ENCODE results near the gene ACTG1. TPM values are rescaled to one million over a fixed set of nuclear protein-coding genes. Genes with fewer than 3 reads are reported as not detected.

The ACTG1 gene
- total and polyA plus RNA-seq, 2 of the 13 experiments (the other 11 are each of a cell fraction or from before 2014, with no cell fraction given) = 973 to 1,138 TPM

DNA sequence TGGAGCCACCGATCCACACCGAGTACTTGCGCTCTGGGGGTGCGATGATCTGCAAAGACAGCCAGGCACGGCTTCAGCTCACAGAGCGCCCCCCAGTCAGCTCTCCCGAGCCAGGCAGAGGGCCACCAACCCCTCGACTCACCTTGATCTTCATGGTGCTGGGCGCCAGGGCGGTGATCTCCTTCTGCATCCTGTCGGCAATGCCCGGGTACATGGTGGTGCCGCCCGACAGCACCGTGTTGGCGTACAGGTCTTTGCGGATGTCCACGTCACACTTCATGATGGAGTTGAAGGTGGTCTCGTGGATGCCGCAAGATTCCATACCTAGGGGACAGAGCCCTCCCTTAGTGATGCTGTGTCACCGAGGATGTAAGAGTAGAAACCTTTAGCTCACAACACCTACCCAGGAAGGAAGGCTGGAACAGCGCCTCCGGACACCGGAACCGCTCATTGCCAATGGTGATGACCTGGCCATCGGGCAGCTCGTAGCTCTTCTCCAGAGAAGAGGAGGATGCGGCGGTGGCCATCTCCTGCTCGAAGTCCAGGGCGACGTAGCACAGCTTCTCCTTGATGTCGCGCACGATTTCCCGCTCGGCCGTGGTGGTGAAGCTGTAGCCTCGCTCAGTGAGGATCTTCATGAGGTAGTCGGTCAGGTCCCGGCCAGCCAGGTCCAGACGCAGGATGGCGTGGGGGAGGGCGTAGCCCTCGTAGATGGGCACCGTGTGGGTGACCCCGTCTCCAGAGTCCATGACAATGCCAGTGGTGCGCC, 1.6 kb downstream of the ACTG1 start (continued):
- TF ChIP-seq, protein P1, sequence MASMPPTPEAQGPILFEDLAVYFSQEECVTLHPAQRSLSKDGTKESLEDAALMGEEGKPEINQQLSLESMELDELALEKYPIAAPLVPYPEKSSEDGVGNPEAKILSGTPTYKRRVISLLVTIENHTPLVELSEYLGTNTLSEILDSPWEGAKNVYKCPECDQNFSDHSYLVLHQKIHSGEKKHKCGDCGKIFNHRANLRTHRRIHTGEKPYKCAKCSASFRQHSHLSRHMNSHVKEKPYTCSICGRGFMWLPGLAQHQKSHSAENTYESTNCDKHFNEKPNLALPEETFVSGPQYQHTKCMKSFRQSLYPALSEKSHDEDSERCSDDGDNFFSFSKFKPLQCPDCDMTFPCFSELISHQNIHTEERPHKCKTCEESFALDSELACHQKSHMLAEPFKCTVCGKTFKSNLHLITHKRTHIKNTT (CRISPR knock-in tag; IDR thresholded peaks at IDR 0.05) = no peak
- peak; percentile 34; the same call in 1 of the 2 replicates for TF ChIP-seq SPEN (CRISPR knock-in tag; IDR thresholded peaks at IDR 0.05; ENCODE audit: low read depth)
- no peak for TF ChIP-seq ZNF879 (CRISPR knock-in tag; IDR thresholded peaks at IDR 0.05)
- TF ChIP-seq SOX5 (CRISPR knock-in tag; IDR thresholded peaks at IDR 0.05; ENCODE audit: borderline replicate concordance) = no peak
- TF ChIP-seq MAZ (IDR thresholded peaks at IDR 0.05; ENCODE audit: borderline replicate concordance, low read depth, low read length) = no peak
- TF ChIP-seq MAZ (CRISPR knock-in tag; IDR thresholded peaks at IDR 0.05; ENCODE audit: low read depth) = no peak
- no peak for TF ChIP-seq ZNF713 (CRISPR knock-in tag; IDR thresholded peaks at IDR 0.05)
- TF ChIP-seq ZBTB14 (CRISPR knock-in tag; IDR thresholded peaks at IDR 0.05) = no peak
- TF ChIP-seq, protein P2, sequence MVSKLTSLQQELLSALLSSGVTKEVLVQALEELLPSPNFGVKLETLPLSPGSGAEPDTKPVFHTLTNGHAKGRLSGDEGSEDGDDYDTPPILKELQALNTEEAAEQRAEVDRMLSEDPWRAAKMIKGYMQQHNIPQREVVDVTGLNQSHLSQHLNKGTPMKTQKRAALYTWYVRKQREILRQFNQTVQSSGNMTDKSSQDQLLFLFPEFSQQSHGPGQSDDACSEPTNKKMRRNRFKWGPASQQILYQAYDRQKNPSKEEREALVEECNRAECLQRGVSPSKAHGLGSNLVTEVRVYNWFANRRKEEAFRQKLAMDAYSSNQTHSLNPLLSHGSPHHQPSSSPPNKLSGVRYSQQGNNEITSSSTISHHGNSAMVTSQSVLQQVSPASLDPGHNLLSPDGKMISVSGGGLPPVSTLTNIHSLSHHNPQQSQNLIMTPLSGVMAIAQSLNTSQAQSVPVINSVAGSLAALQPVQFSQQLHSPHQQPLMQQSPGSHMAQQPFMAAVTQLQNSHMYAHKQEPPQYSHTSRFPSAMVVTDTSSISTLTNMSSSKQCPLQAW (CRISPR knock-in tag; IDR thresholded peaks at IDR 0.05) = no peak
- TF ChIP-seq BRCA1 (CRISPR knock-in tag; IDR thresholded peaks at IDR 0.05) = 0 out of 2 replicates have a peak, but pooled peaks have one; percentile 43
- TF ChIP-seq ZFP36L2 (CRISPR knock-in tag; IDR thresholded peaks at IDR 0.05) = no peak
- TF ChIP-seq SALL1 (CRISPR knock-in tag; IDR thresholded peaks at IDR 0.05) = no peak; the same call in 1 of the 2 replicates
- no peak for TF ChIP-seq SRSF4 (IDR thresholded peaks at IDR 0.05; ENCODE audit: low read depth, low read length, poor library complexity, severe bottlenecking)
- no peak; the same call in 1 of the 2 replicates for TF ChIP-seq HES4 (CRISPR knock-in tag; IDR thresholded peaks at IDR 0.05; ENCODE audit: borderline replicate concordance)
- no peak for TF ChIP-seq RCOR2 (CRISPR knock-in tag; IDR thresholded peaks at IDR 0.05)
- TF ChIP-seq ETV6 (CRISPR knock-in tag; conservative IDR thresholded peaks at IDR 0.05) = no peak
- TF ChIP-seq ZNF619 (CRISPR knock-in tag; IDR thresholded peaks at IDR 0.05) = no peak
- no peak for TF ChIP-seq NR2F6 (IDR thresholded peaks at IDR 0.05)
- no peak for TF ChIP-seq NR2F6 (CRISPR knock-in tag; IDR thresholded peaks at IDR 0.05)
- no peak for TF ChIP-seq KMT2A (CRISPR knock-in tag; IDR thresholded peaks at IDR 0.05)
- TF ChIP-seq ZNF546 (CRISPR knock-in tag; conservative IDR thresholded peaks at IDR 0.05) = no peak
- no peak for TF ChIP-seq FOXA3 (CRISPR knock-in tag; IDR thresholded peaks at IDR 0.05)
- no peak for TF ChIP-seq CAMTA2 (CRISPR knock-in tag; IDR thresholded peaks at IDR 0.05; ENCODE audit: borderline replicate concordance)
- TF ChIP-seq NR2F2 (IDR thresholded peaks at IDR 0.05; ENCODE audit: borderline replicate concordance, low read depth) = no peak
- no peak for TF ChIP-seq NBN (conservative IDR thresholded peaks at IDR 0.05)
- no peak for TF ChIP-seq SKIL (CRISPR knock-in tag; IDR thresholded peaks at IDR 0.05; ENCODE audit: borderline replicate concordance)
- TF ChIP-seq NONO (IDR thresholded peaks at IDR 0.05) = no peak
- TF ChIP-seq NONO (CRISPR knock-in tag; conservative IDR thresholded peaks at IDR 0.05) = no peak
